GM15510 (cell line): ENCODE results near the gene KIF3B.

Experiments
- POLR2A ChIP-seq: IDR thresholded peaks from 3 replicates; pipeline ENCODE4 v1.6.1; 2011; ENCODE audit warnings: borderline replicate concordance; ENCODE audit not compliant: insufficient read length; ENCODE audit errors: extremely low read depth

KIF3B gene

DNA sequence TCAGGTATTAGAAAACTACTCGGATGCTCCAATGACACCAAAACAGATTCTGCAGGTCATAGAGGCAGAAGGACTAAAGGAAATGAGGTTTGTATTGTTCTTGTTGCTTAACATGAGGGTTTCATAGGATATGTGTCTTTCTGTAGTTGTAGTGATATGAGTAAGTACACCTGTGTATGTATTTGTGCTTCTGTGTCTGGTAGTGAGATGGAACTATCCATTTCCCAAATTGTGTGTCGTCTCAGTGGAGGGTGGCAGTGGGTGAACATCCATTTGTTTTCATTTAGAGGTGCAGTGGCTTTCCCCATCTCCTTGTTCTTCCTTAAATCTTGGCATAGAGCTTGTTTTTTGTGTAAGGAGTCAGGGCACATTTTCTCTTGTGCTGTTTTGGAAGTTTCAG lies 88.9 kb downstream of the KIF3B start:
- no peak for TF ChIP-seq POLR2A

DNA sequence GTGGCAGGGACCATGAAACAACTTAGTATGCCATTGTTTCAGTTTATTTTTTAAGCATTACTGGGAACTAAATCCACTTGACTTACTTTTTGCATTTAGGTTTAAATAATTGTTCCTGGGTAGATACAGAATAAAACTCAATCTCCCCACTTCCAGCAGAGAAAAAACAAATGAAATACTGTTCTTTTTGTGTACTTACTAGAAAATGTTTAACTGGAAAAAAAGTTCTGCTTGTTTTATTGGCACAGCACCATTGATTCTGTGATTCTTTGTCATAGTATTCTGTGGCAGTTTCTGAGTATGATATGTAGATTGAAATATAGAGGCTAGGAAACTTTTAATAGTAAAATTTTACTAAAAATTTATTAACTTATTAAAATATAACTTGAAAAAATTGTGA lies 90.9 kb downstream of the KIF3B start:
- TF ChIP-seq POLR2A, result no peak

DNA sequence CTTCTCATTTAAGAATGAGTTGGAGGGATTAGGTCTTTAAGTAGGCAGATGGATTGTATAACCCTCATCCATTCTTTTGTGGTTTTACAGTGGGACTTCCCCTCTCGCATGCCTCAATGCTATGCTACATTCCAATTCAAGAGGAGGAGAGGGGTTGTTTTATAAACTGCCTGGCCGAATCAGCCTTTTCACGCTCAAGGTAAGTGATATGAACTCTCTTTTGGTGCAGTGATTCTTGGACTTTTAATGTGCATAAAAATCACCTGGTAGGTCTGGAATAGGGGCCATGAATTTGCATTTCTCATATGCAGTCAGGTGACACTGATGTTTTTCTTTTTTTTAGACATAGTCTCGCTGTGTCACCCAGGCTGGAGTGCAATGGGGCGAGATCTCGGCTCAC lies 91.5 kb downstream of the KIF3B start:
- TF ChIP-seq POLR2A, result no peak

DNA sequence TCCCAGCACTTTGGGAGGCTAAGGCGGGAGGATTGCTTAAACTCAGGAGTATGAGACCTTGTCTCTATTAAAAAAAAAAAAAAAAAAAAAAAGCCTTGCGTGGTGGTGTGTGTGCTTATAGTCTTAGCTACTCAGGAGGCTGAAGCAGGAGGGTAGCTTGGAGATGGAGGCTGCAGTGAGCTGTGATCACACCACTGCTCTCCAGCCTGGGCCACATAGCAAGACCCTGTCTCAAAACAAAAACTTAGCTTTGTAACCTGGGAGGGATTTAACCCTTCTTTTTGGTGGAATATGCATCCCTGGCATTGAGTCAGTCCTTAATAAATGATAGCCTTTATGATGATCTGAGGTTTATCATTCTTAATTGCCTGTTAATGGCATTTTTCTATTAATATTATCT lies 93.4 kb downstream of the KIF3B start:
- no peak for TF ChIP-seq POLR2A

DNA sequence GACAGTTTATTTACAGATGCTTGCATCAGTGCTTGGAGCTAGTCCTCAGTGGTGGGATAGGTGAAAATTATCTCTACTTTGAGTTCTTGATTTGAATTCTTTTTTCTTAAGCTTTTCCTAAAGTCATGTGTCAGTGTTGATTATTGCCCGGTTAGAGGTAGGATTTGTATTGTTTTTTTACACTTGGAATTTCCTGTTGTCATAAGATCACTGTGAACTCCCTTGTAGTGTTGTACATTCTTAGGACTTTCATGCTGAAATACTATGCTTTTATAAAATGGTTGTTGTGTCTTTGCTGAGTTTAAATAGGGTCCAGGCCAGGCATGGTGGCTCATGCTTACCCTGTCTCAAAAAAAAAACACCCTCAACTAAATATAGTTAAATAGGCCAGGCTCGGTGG lies 101.0 kb downstream of the KIF3B start:
- TF ChIP-seq POLR2A, result no peak

DNA sequence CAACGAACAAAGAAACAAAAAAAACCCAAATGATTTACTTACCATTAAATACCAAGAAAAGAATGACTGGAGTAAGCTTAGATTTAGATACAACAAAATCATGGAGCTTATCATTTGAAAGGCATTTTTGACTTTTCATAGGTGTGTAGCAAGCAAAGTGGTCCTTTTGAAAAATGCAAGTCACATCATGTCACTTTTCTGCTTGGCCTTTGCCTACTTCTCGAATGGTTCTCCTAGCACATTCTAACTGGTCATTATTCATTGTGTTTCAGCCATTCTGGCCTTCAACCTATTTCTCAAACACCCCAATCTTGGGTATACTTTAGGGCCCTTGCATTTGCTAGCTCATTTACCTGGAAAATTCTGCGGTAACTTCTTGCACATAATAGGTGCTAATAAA lies 103.3 kb downstream of the KIF3B start:
- TF ChIP-seq POLR2A, result no peak

DNA sequence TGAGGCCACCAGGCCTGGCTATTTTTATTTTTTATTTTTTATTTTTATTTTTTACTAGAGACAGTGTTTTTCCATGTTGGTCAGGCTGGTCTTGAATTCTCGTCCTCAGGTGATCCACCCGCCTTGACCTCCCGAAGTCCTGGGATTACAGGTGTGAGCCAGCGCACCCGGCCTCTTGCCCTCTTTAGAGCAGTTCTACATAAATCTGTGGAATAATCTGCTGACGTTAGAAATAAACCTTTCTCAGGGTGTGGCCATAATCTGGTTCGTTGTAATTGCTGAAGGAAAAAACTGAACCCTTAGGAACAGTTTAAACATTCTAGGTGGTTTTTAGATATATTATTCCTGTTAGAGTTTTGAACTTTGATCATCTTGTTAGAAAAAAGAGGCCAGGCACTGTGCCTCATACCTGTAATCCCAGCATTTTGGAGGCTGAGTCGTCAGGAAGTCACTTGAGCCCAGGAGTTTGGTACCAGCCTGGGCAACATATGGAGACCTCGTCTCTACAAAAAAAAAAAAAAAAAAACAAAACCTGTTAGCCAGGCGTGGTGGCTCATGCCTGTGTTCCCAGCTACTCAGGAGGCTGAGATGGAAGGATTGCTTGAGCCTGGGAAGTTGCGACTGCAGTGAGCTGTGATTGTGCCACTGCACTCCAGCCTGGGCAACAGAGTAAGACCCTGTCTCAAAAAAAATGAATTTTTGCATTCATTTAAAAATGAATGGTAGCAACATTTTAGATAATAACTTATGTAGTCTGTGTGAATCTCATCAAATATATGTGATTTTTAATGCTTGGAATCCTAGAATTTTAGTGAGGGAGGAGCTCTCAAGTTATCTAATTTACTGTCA lies 104.9 kb downstream of the KIF3B start:
- no peak for TF ChIP-seq POLR2A
